Stimulated activated naive CD8-positive, alpha-beta T cell treated with anti-CD3 and anti-CD28 coated beads, Interleukin-15, Interleukin-2, amounts not matched to agents 100 U/mL and 50 U/mL, for 24 hours (primary cell): Measurements from ENCODE around the gene SLC37A3.
"Not testable (repeated sequence)": the region's sequence is repeated elsewhere in the genome, so short reads cannot be mapped to it uniquely, and the experiment has no call there.

Experiments
- ATAC-seq: fragments of 150-1000 bp; cut with Tn5 transposase; one replicate; pipeline ENCODE4 v1.10.0; 2021
- DNase-seq: peaks from one replicate; pipeline ENCODE4 v3.0.0; 2021

SLC37A3 gene, protein sequence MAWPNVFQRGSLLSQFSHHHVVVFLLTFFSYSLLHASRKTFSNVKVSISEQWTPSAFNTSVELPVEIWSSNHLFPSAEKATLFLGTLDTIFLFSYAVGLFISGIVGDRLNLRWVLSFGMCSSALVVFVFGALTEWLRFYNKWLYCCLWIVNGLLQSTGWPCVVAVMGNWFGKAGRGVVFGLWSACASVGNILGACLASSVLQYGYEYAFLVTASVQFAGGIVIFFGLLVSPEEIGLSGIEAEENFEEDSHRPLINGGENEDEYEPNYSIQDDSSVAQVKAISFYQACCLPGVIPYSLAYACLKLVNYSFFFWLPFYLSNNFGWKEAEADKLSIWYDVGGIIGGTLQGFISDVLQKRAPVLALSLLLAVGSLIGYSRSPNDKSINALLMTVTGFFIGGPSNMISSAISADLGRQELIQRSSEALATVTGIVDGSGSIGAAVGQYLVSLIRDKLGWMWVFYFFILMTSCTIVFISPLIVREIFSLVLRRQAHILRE

DNA sequence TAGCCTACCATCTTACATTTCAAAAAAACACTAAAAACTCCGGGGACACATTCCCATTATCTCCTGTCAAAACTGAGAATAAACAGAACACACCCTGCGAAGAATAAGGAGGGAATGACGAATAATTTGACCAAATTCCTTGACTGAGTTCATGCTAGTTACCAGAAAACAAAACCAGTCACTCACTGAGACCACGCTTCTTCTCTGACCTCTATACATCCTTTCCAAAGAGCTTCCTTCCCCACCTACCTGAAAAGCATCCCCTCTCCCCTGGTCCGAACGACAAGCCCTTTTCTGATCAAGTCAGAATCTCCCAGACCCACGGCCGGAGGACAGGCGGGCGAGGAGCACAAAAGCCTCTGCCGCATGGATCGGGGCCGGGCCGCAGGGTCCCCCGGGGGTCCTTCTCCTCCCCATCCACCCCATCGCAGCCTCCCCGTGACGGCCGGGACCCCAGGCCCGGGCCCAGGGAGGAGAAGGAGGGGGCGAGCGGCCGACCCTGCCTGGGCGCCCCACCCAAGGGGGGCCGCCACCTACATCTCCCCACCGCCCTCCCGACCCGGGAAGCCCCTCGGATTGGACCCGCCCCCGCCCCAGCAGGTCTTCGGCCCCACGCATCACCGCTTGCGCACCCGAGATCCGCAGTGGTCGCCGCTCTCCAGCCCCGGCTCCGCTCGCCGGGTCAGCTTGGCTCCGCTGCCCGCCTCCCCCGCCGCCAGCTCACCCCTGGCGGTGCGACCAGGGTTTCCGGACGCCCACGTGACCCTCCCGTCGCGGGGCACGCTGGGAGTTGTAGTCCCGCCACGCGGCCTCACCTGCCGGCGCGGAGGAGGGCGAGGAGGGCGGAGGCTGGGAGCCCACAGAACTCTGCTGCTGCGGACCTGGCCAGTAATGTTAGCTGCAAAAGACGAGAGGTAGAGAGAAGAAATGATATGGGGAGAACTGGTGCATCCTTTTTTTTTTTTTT is at the start of gene SLC37A3:
Gene SLC37A3 (minus strand): TSS at position 747 of the 967 bp plus-strand sequence. CDS start 16,004 bp downstream, outside the sequence.
- DNase-seq = peak; percentile 91
- ATAC-seq = peak; percentile 93

DNA sequence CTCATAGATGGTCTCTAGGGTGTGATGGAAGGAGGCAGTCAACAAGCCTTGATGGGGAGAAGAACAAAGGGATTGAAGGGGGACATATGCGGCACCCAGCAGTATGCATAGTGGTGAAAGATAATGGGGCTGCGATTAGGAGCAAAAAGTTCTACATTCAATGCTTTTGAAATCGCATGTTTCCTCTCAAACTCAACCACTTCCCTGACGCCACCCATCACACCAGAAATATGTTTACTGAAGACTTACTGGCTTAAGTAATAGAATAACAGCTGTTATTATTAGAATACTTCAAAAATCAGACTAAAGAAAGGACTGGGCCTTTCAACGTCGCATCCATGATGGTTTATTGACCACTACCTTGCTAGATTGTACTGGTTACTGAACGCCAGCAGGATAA is 49.5 kb upstream of the SLC37A3 start:
- no peak for ATAC-seq
- DNase-seq = no peak

GRCh38 chr7:140446467-140446866 is 48.1 kb upstream of the SLC37A3 start:
- ATAC-seq (no peak), DNase-seq (no peak)

GRCh38 chr7:140441519-140441918 is 43.2 kb upstream of the SLC37A3 start:
- ATAC-seq (no peak), DNase-seq (no peak)

DNA sequence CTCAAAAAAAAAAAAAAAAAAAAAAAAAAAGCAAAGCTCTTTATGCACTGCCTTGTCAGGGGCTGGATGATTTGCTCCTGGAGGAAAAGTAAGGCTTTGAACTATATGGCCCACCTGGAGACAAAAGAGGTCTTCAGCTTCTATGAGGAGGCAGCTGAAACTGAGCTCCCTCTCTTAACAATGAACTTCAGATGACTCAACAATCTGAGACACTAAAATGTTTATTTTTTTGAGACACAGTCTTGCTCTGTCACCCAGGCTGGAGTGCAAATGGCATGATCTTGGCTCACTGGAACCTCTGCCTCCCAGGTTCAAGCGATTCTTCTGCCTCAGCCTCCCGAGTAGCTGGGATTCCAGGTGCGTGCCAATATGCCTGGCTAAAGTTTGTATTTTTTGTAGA is 42.3 kb upstream of the SLC37A3 start:
- DNase-seq (no peak), ATAC-seq (no peak)

GRCh38 chr7:140439359-140439758 is 41.0 kb upstream of the SLC37A3 start:
- DNase-seq (no peak), ATAC-seq (peak; percentile 76)

DNA sequence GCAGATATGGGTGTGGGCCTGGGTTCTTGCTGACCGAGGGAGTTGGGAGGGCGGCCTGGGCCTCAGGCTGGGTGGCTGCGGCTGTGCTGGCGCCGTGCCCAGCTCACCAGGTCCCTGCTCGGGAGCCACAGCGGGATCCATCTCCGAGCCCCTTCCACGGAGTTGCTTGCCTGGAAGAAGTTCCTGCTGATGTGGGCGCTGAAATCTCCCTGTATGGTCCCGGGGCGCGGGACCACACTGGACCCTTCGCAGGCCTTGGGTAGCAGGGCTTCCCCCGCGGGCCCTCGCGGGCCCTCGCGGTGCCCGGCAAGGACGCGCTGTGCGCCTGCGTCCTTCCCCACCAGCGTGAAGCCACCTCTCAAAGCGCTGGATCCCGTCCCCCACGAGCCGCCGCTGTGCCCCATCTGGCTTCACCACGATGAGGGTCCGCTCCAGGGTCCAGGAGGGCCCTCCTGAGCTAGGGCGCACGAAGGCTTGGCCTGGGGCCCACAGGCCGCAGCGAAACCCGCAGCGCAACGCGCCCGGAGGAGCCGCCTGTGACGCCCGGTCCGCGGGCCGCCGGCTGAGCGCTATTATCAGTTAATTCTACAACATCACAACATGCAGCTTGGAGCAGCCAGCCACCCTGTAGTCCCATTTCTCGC is 37.0 kb upstream of the SLC37A3 start:
- ATAC-seq (no peak), DNase-seq (no peak)

DNA sequence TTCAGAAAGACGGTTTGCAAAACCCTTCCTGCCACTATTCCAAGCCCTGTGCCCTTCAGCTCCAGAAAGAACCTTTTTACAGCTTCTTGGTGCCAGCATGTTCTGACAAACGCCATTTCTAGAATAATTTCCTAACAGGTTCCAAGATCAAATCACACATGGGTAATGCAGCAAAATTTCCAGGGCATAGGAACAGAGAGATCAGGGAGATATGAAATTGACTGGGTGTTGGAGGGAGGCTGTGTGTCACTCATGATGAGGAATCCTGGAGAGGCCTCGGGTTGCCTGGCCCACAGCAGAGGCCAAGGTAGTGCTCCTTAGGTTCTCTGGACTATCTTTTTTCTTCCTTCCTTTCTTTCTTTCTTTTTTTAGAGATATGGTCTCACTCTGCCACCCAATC is 35.1 kb upstream of the SLC37A3 start:
- ATAC-seq (no peak), DNase-seq (no peak)

GRCh38 chr7:140426130-140426529 is 27.8 kb upstream of the SLC37A3 start:
- DNase-seq = no peak
- no peak for ATAC-seq

DNA sequence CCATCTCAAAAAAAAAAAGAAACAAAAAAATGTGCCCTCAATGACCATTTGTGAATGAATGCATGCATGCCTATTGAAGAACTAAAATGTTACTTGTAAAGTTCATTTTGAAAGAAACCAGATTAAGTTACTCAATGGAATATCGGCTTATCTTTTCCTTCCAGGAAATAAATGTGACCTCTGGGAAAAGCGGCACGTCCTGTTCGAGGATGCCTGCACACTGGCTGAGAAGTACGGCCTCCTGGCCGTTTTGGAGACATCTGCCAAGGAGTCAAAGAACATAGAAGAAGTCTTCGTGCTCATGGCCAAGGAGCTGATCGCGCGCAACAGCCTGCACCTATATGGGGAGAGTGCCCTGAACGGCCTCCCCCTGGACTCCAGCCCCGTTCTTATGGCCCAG is 27.4 kb upstream of the SLC37A3 start:
- ATAC-seq (no peak), DNase-seq (no peak)

DNA sequence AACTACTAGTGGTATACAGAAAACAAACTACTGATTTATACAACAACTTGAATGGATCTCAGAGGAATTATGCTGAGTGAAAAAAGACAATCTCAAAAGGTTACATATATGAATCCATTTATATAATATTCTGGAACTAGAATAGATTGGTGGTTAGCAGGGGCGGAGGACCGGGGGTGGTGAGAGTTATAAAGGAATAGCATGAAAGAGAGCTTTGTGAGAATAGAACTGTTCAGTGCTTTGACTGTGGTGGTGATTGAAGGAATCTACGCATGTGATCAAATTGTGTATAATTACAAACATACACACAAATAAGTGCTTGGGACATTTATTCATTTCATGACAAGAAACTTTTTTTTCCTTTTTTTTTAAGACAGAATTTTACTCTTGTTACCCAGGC is 25.2 kb upstream of the SLC37A3 start:
- ATAC-seq (no peak), DNase-seq (no peak)

- no peak for ATAC-seq
- DNase-seq = no peak
Observed at GRCh38 chr7:140421521-140421920, 23.2 kb upstream of the SLC37A3 start.

GRCh38 chr7:140418653-140419052 is 20.3 kb upstream of the SLC37A3 start:
- DNase-seq (no peak), ATAC-seq (no peak)

- DNase-seq, ATAC-seq: not testable (repeated sequence)
Observed at GRCh38 chr7:140418156-140418472, 19.8 kb upstream of the SLC37A3 start.

- DNase-seq = no peak
- ATAC-seq = no peak
Observed at GRCh38 chr7:140417456-140418155, 19.3 kb upstream of the SLC37A3 start.

DNA sequence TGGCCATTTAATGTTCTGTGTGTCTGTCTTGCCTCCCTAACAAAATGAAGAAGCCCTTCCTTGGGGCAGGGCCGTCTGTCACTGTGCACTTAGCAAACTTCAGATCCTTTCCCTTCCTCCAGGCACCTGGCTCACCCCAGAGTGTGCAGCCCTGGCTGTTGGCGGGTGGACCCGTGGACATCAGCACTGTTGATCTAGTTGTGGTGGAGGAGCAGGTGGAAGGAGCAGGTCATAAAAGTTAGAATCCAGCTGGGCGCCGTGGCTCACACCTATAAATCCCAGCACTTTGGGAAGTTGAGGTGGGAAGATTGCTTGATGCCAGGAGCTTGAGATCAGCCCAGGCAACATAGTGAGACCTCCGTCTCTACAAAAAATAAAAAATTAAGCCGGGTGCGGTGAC is 18.2 kb upstream of the SLC37A3 start:
- DNase-seq (no peak), ATAC-seq (no peak)

GRCh38 chr7:140415816-140416215 is 17.5 kb upstream of the SLC37A3 start:
- not testable (repeated sequence) for ATAC-seq, DNase-seq

DNA sequence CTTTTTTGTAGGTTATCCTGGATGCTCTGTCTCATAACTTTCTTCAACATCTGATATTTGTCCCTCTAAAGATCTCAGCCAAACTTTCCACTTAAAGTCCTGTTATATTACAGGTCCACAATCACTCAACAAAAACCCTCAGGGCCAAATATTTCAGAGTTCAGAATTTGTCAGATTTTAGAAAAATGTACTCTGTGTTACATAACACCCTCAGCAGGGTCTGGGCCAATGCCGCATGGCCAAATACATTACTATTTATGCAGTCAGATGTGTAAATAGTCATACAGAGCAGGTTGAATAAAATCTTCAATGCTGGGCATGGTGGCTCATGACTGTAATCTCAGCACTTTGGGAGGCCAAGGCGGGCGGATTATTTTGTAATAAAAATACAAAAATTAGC is 17.0 kb upstream of the SLC37A3 start:
- ATAC-seq = no peak
- DNase-seq = no peak

DNA sequence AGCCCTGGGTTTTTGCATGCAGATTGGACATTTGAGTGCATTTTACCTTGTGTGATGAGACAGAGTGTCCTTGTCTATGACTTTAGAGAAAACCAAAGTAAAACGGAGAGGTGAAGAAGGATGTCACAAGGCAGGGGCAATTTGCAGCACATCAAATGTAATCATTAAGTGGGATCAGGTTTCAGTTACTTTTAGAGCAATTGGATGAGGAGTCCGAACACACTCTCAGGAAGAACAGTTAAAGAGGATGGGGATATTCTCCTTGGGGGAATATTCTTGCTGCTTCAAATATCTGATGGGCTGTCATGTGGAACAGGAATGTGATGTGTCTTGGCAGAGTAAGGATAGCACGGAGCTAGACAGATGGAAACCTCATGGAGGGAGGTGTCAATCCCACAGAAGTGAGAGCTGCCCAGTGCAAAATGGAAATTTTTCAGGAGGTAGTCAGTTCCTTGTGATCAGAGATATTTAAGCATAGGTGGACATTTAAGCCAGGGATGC is 6.3 kb upstream of the SLC37A3 start:
- no peak for DNase-seq
- no peak for ATAC-seq

- DNase-seq = peak; percentile 37
Observed at GRCh38 chr7:140403878-140404564, 5.7 kb upstream of the SLC37A3 start, which contains the start of gene RAB19. TSS of gene RAB19 (plus strand) at chr7:140404058. CDS start at chr7:140407647, 3,589 bp downstream.

More at GRCh38 chr7:140403878-140404564, 5.7 kb upstream of the SLC37A3 start, which contains the start of gene RAB19:
- ATAC-seq = peak; percentile 65
